ENCODE measurements around the gene ARHGEF11.

GRCh38 chr1:156911577-156912298 lies 133.8 kb downstream of the ARHGEF11 start:
- TF ChIP-seq CTCF (IDR thresholded peaks at IDR 0.05; ENCODE audit: poor library complexity) (no peak), EZH2 (IDR thresholded peaks at IDR 0.05; ENCODE audit: borderline replicate concordance) (no peak)

Data from hepatocyte (in vitro differentiated cells).